Caco-2 (cell line): ENCODE measurements around the gene RNH1. TPM values are rescaled to one million over a fixed set of nuclear protein-coding genes. Genes with fewer than 3 reads are reported as not detected.

Experiments
- BruUV-seq: library from RNA; stranded (reverse); fragments of 400-500 nt; replicated peaks from 2 replicates; lab custom pipeline; 2021; lab: Mats Ljungman, UMichigan
- CTCF ChIA-PET: fragments of 300-600 bp; sonication (Branson Sonifier 250); formaldehyde crosslinking; loops from one replicate; lab custom pipeline; 2022; ENCODE audit warnings: antibody characterized with exemption; lab: Charles Lee
- POLR2A ChIA-PET: fragments of 300-600 bp; sonication (Branson Sonifier 250); formaldehyde crosslinking; loops from one replicate; lab custom pipeline; 2022; ENCODE audit warnings: antibody characterized with exemption; lab: Charles Lee
- DNase-seq, 2 experiments: peaks; one replicate each; pipeline versions ENCODE4 v3.0.0 to v3.0.0-alpha.2; 2020 to 2022
- H3K27me3 ChIP-seq: replicated peaks from 2 replicates; pipeline ENCODE4 v1.6.0; 2011; ENCODE audit warnings: low read length; ENCODE audit not compliant: control insufficient read depth, insufficient read depth
- H3K36me3 ChIP-seq: 2 replicates; pipeline ENCODE4 v1.5.1; 2011; ENCODE audit warnings: low read length; ENCODE audit not compliant: control insufficient read depth, insufficient read depth
- H3K4me1 ChIP-seq: fragments of 250-450 bp; sonication (Bioruptor Pico); 2 replicates; pipeline ENCODE4 v1.5.1; 2020; ENCODE audit warnings: mild to moderate bottlenecking
- H3K4me3 ChIP-seq: 2 replicates; pipeline ENCODE4 v1.5.1; 2011; ENCODE audit warnings: low read depth, mild to moderate bottlenecking, control low read depth, low read length
- H3K9me3 ChIP-seq: fragments of 250-450 bp; sonication (Bioruptor Pico); 2 replicates; pipeline ENCODE4 v1.5.1; 2020; ENCODE audit warnings: mild to moderate bottlenecking, moderate library complexity
- H3K27ac Mint-ChIP-seq: one replicate; pipeline ENCODE4 v1.8.0; 2022; ENCODE audit warnings: mixed read lengths; ENCODE audit not compliant: unreplicated experiment
- H3K27me3 Mint-ChIP-seq: one replicate; pipeline ENCODE4 v1.8.0; 2022; ENCODE audit warnings: mixed read lengths; ENCODE audit not compliant: insufficient read depth, unreplicated experiment
- H3K36me3 Mint-ChIP-seq: one replicate; pipeline ENCODE4 v1.8.0; 2022; ENCODE audit warnings: mild to moderate bottlenecking, mixed read lengths; ENCODE audit not compliant: insufficient read depth, unreplicated experiment
- H3K4me1 Mint-ChIP-seq: one replicate; pipeline ENCODE4 v1.8.0; 2022; ENCODE audit warnings: low read depth, mixed read lengths; ENCODE audit not compliant: unreplicated experiment
- H3K4me3 Mint-ChIP-seq: one replicate; pipeline ENCODE4 v1.8.0; 2022; ENCODE audit warnings: mild to moderate bottlenecking, moderate library complexity, mixed read lengths; ENCODE audit not compliant: unreplicated experiment
- H3K9me3 Mint-ChIP-seq: one replicate; pipeline ENCODE4 v1.8.0; 2022; ENCODE audit warnings: mixed read lengths; ENCODE audit not compliant: unreplicated experiment
- CTCF ChIP-seq, 2 experiments: fragments of 200-600 bp in 1 of 2; IDR thresholded peaks; 1 replicate in 1 of 2; 2 replicates in 1 of 2; pipeline versions ENCODE4 v1.5.1 to v1.8.0; 2011 to 2022; ENCODE audit warnings: antibody characterized with exemption in 1 of 2, control low read depth in 1 of 2, inconsistent platforms in 1 of 2, low read depth in 1 of 2, low read length in 1 of 2, mild to moderate bottlenecking in 1 of 2, moderate library complexity in 1 of 2; ENCODE audit not compliant: insufficient read depth in 1 of 2, severe bottlenecking in 1 of 2, unreplicated experiment in 1 of 2
- intact Hi-C: fragments of 100-400 bp; cut with micrococcal nuclease; formaldehyde crosslinking; loops from one replicate; pipeline ENCODE4 v1.10.0; 2022; ENCODE audit not compliant: unreplicated experiment
- total RNA-seq: library from RNA; stranded (reverse); gene quantifications from 2 replicates; pipeline ENCODE4 v1.2.3, GENCODE V29; 2022

The RNH1 gene
- total RNA-seq, 1 experiment from 2014 or later = 136 TPM

- H3K4me3 Mint-ChIP-seq = no peak overlapping the region
- intact Hi-C loops = no loop called here
- no peaks in the 10 kb centered on the region for H3K27me3 Mint-ChIP-seq
- POLR2A ChIA-PET = no interaction called here
- CTCF ChIA-PET = no interaction called here
- no peak for DNase-seq
- Histone ChIP-seq H3K4me1 (no peaks in the 10 kb centered on the region), H3K9me3 (no peaks in the 10 kb centered on the region), H3K36me3 (no peaks in the 10 kb centered on the region), H3K27me3 (no peaks in the 10 kb centered on the region), H3K4me3 (no peak overlapping the region)
- peaks cover 12% of the 10 kb centered on the region for H3K36me3 Mint-ChIP-seq
- no peaks in the 10 kb centered on the region for H3K9me3 Mint-ChIP-seq
- no peak overlapping the region for H3K27ac Mint-ChIP-seq
- no peaks in the 10 kb centered on the region for H3K4me1 Mint-ChIP-seq
- TF ChIP-seq CTCF (IDR thresholded peaks at IDR 0.05; ENCODE audit: insufficient read depth in 1 of 2, low read depth in 1 of 2, low read length in 1 of 2, severe bottlenecking in 1 of 2, unreplicated experiment in 1 of 2) = no peak
- no TSS peak for BruUV-seq
Measured at GRCh38 chr11:479311-479710, 27.7 kb downstream of the RNH1 start.

GRCh38 chr11:477052-477715 lies 29.9 kb downstream of the RNH1 start:
- Histone ChIP-seq H3K4me3 (no peak overlapping the region), H3K4me1 (no peaks in the 10 kb centered on the region), H3K9me3 (no peaks in the 10 kb centered on the region), H3K27me3 (no peaks in the 10 kb centered on the region), H3K36me3 (no peaks in the 10 kb centered on the region)
- BruUV-seq = no TSS peak
- Mint-ChIP-seq H3K36me3 (peaks cover 24% of the 10 kb centered on the region), H3K4me3 (no peak overlapping the region), H3K9me3 (no peaks in the 10 kb centered on the region), H3K27me3 (no peaks in the 10 kb centered on the region), H3K4me1 (no peaks in the 10 kb centered on the region), H3K27ac (no peak overlapping the region)
- no peak for TF ChIP-seq CTCF (IDR thresholded peaks at IDR 0.05; ENCODE audit: insufficient read depth in 1 of 2, low read depth in 1 of 2, low read length in 1 of 2, severe bottlenecking in 1 of 2, unreplicated experiment in 1 of 2)
- intact Hi-C loops = no loop called here
- DNase-seq = no peak
- POLR2A ChIA-PET = no interaction called here
- CTCF ChIA-PET = interaction anchor here (1.7 kb wide), 1 partner anchor 29 kb away, joined by 4 read pairs; no protein-coding TSS in a partner anchor

- Histone ChIP-seq H3K36me3 (no peaks in the 10 kb centered on the region), H3K9me3 (no peaks in the 10 kb centered on the region), H3K4me3 (no peak overlapping the region), H3K4me1 (no peaks in the 10 kb centered on the region), H3K27me3 (no peaks in the 10 kb centered on the region)
- POLR2A ChIA-PET = no interaction called here
- no peak for TF ChIP-seq CTCF (IDR thresholded peaks at IDR 0.05; ENCODE audit: insufficient read depth in 1 of 2, low read depth in 1 of 2, low read length in 1 of 2, severe bottlenecking in 1 of 2, unreplicated experiment in 1 of 2)
- CTCF ChIA-PET = interaction anchor here (1.7 kb wide), 1 partner anchor 28 kb away, joined by 4 read pairs; no protein-coding TSS in a partner anchor
- Mint-ChIP-seq H3K4me1 (no peaks in the 10 kb centered on the region), H3K27ac (no peak overlapping the region), H3K9me3 (no peaks in the 10 kb centered on the region), H3K27me3 (no peaks in the 10 kb centered on the region), H3K36me3 (peaks cover 30% of the 10 kb centered on the region), H3K4me3 (no peak overlapping the region)
- BruUV-seq = no TSS peak
- DNase-seq = no peak
- intact Hi-C loops = no loop called here
Measured at GRCh38 chr11:476416-476815, 30.6 kb downstream of the RNH1 start.
